ENCODE results near the gene LGALS3BP. TPM values are rescaled to one million over a fixed set of nuclear protein-coding genes. Genes with fewer than 3 reads are reported as not detected.

Gene LGALS3BP
- total and polyA plus RNA-seq, 2 of the 13 experiments (the other 11 are each of a cell fraction or from before 2014, with no cell fraction given), result 137 to 332 TPM

DNA sequence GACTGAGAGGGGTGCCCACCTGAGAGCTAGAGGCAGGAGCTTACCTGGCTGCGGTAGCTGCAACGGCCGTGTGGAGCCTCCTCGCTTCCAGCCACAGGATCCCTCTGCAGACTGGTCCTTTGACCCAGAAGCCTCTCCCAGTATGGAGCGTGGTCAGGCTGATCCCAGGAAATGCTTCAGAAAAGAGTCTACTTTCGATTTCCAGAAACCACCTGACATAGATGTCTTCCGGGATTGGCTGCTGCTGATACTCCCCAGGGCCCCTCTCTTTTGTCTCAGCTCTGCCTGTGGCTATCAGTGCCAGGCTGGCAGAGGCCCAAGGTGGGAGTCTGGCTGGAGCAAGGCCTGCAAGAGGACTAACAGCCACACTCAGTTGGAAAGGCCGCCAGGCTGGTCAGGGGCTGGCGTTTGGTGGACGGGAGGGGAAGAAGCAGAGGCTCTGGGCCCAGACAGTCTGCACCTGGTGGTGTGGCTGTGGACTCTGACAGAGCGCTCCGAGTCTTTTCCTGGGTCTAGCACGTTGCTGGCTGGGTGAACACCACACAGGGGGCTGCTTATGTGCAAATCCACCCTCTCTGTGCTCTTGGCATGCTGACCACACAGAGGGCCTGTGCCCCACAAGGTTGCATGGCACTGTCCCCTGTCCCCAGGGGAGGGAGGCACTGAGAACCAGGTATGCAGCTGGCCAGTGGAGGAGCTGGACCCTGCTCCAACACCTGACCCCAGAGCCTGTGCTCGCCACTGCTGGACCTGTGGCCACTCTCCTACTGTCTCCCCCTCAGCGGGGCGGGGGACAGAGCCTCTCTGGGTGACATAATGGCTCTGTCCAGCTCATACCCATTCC is at the start of gene LGALS3BP (continued):
- TF ChIP-seq ZNF484 (CRISPR knock-in tag; IDR thresholded peaks at IDR 0.05; ENCODE audit: borderline replicate concordance, low read depth) (no peak), ZNF138 (CRISPR knock-in tag; IDR thresholded peaks at IDR 0.05; ENCODE audit: low read depth) (peak; percentile 28; the same call in 1 of the 2 replicates), FOSL2 (CRISPR knock-in tag; IDR thresholded peaks at IDR 0.05) (peak; percentile 15), ZNF629 (CRISPR knock-in tag; conservative IDR thresholded peaks at IDR 0.05) (no peak; the same call in 1 of the 2 replicates), ARNT2 (CRISPR knock-in tag; IDR thresholded peaks at IDR 0.05; ENCODE audit: low read depth) (peak; percentile 92), HOXA9 (CRISPR knock-in tag; IDR thresholded peaks at IDR 0.05; ENCODE audit: borderline replicate concordance) (no peak), CAMTA2 (CRISPR knock-in tag; IDR thresholded peaks at IDR 0.05; ENCODE audit: borderline replicate concordance) (no peak), SRY (CRISPR knock-in tag; IDR thresholded peaks at IDR 0.05) (no peak; the same call in 1 of the 2 replicates), MTA1 (CRISPR knock-in tag; IDR thresholded peaks at IDR 0.05; ENCODE audit: borderline replicate concordance) (0 out of 2 replicates have a peak, but pooled peaks have one; percentile 4), SAFB2 (CRISPR knock-in tag; IDR thresholded peaks at IDR 0.05; ENCODE audit: borderline replicate concordance, low read depth) (peak; percentile 68; the same call in 1 of the 2 replicates), JUND (CRISPR knock-in tag; IDR thresholded peaks at IDR 0.05) (peak; percentile 55), KDM3A (CRISPR knock-in tag; IDR thresholded peaks at IDR 0.05; ENCODE audit: low read depth) (0 out of 2 replicates have a peak, but pooled peaks have one; percentile 19), ZNF556 (CRISPR knock-in tag; IDR thresholded peaks at IDR 0.05; ENCODE audit: borderline replicate concordance) (no peak), AHR (CRISPR knock-in tag; IDR thresholded peaks at IDR 0.05) (peak; percentile 83), NFIC (IDR thresholded peaks at IDR 0.05; ENCODE audit: low read length) (no peak), ZNF777 (CRISPR knock-in tag; IDR thresholded peaks at IDR 0.05) (no peak), MEIS2 (CRISPR knock-in tag; IDR thresholded peaks at IDR 0.05) (no peak; the same call in 1 of the 2 replicates), TOE1 (CRISPR knock-in tag; IDR thresholded peaks at IDR 0.05) (no peak), FLYWCH1 (CRISPR knock-in tag; IDR thresholded peaks at IDR 0.05) (peak; percentile 30; the same call in 1 of the 2 replicates)
- TF ChIP-seq, protein P1, sequence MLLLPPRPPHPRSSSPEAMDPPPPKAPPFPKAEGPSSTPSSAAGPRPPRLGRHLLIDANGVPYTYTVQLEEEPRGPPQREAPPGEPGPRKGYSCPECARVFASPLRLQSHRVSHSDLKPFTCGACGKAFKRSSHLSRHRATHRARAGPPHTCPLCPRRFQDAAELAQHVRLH (CRISPR knock-in tag; IDR thresholded peaks at IDR 0.05; ENCODE audit: borderline replicate concordance, low read depth), result peak; percentile 30; the same call in 1 of the 2 replicates
- TF ChIP-seq, protein P2, sequence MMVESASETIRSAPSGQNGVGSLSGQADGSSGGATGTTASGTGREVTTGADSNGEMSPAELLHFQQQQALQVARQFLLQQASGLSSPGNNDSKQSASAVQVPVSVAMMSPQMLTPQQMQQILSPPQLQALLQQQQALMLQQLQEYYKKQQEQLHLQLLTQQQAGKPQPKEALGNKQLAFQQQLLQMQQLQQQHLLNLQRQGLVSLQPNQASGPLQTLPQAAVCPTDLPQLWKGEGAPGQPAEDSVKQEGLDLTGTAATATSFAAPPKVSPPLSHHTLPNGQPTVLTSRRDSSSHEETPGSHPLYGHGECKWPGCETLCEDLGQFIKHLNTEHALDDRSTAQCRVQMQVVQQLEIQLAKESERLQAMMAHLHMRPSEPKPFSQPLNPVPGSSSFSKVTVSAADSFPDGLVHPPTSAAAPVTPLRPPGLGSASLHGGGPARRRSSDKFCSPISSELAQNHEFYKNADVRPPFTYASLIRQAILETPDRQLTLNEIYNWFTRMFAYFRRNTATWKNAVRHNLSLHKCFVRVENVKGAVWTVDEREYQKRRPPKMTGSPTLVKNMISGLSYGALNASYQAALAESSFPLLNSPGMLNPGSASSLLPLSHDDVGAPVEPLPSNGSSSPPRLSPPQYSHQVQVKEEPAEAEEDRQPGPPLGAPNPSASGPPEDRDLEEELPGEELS (CRISPR knock-in tag; IDR thresholded peaks at IDR 0.05), result no peak; the same call in none of the 2 replicates
- TF ChIP-seq, protein P3, sequence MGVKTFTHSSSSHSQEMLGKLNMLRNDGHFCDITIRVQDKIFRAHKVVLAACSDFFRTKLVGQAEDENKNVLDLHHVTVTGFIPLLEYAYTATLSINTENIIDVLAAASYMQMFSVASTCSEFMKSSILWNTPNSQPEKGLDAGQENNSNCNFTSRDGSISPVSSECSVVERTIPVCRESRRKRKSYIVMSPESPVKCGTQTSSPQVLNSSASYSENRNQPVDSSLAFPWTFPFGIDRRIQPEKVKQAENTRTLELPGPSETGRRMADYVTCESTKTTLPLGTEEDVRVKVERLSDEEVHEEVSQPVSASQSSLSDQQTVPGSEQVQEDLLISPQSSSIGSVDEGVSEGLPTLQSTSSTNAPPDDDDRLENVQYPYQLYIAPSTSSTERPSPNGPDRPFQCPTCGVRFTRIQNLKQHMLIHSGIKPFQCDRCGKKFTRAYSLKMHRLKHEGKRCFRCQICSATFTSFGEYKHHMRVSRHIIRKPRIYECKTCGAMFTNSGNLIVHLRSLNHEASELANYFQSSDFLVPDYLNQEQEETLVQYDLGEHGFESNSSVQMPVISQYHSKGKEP (CRISPR knock-in tag; IDR thresholded peaks at IDR 0.05), result no peak
- TF ChIP-seq, protein P4, sequence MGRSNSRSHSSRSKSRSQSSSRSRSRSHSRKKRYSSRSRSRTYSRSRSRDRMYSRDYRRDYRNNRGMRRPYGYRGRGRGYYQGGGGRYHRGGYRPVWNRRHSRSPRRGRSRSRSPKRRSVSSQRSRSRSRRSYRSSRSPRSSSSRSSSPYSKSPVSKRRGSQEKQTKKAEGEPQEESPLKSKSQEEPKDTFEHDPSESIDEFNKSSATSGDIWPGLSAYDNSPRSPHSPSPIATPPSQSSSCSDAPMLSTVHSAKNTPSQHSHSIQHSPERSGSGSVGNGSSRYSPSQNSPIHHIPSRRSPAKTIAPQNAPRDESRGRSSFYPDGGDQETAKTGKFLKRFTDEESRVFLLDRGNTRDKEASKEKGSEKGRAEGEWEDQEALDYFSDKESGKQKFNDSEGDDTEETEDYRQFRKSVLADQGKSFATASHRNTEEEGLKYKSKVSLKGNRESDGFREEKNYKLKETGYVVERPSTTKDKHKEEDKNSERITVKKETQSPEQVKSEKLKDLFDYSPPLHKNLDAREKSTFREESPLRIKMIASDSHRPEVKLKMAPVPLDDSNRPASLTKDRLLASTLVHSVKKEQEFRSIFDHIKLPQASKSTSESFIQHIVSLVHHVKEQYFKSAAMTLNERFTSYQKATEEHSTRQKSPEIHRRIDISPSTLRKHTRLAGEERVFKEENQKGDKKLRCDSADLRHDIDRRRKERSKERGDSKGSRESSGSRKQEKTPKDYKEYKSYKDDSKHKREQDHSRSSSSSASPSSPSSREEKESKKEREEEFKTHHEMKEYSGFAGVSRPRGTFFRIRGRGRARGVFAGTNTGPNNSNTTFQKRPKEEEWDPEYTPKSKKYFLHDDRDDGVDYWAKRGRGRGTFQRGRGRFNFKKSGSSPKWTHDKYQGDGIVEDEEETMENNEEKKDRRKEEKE (IDR thresholded peaks at IDR 0.05), result no peak

Measured in HepG2 (cell line).